HG02970 (cell line): ENCODE measurements around the gene TMEM54.

Source experiments
- ATAC-seq: cut with Tn5 transposase; IDR thresholded peaks from one replicate; pipeline ENCODE4 v1.9.1; 2021; ENCODE audit warnings: mild to moderate bottlenecking, moderate library complexity, moderate number of reproducible peaks; ENCODE audit not compliant: unreplicated experiment, low FRiP score

The TMEM54 gene

GRCh38 chr1:32900956-32901822 is at the start of gene TMEM54:
TSS of gene TMEM54 (minus strand) at chr1:32901389. CDS start at chr1:32901238, 151 bp downstream.
- no peak for ATAC-seq

GRCh38 chr1:32949519-32949918 is 48.3 kb upstream of the TMEM54 start:
- ATAC-seq = no peak

- no peak for ATAC-seq
Observed at GRCh38 chr1:32948905-32949304, 47.7 kb upstream of the TMEM54 start.

GRCh38 chr1:32948390-32948722 is 47.2 kb upstream of the TMEM54 start:
- no peak for ATAC-seq

GRCh38 chr1:32947669-32948389 is 46.6 kb upstream of the TMEM54 start:
- no peak for ATAC-seq

GRCh38 chr1:32946413-32946812 is 45.2 kb upstream of the TMEM54 start:
- no peak for ATAC-seq

GRCh38 chr1:32944180-32944579 is 43.0 kb upstream of the TMEM54 start:
- no peak for ATAC-seq

- ATAC-seq = no peak
Observed at GRCh38 chr1:32939655-32940371, 38.6 kb upstream of the TMEM54 start.

GRCh38 chr1:32937061-32937460 is 35.9 kb upstream of the TMEM54 start:
- ATAC-seq = no peak

- no peak for ATAC-seq
Observed at GRCh38 chr1:32934535-32934934, 33.3 kb upstream of the TMEM54 start.

GRCh38 chr1:32933742-32934322 is 32.6 kb upstream of the TMEM54 start:
- no peak for ATAC-seq

- ATAC-seq = no peak
Observed at GRCh38 chr1:32931760-32932159, 30.6 kb upstream of the TMEM54 start.

GRCh38 chr1:32929366-32929765 is 28.2 kb upstream of the TMEM54 start:
- no peak for ATAC-seq

GRCh38 chr1:32928715-32929114 is 27.5 kb upstream of the TMEM54 start:
- no peak for ATAC-seq

- ATAC-seq = no peak
Observed at GRCh38 chr1:32928285-32928684, 27.1 kb upstream of the TMEM54 start.

- ATAC-seq = no peak
Observed at GRCh38 chr1:32927441-32927840, 26.3 kb upstream of the TMEM54 start.

- no peak for ATAC-seq
Observed at GRCh38 chr1:32926562-32926961, 25.4 kb upstream of the TMEM54 start.

- ATAC-seq = no peak
Observed at GRCh38 chr1:32925403-32926162, 24.4 kb upstream of the TMEM54 start.

GRCh38 chr1:32924881-32925344 is 23.7 kb upstream of the TMEM54 start:
- ATAC-seq = no peak

- ATAC-seq = no peak
Observed at GRCh38 chr1:32920833-32921232, 19.6 kb upstream of the TMEM54 start.
